ENCODE measurements around the gene LAYN.

The LAYN gene

DNA sequence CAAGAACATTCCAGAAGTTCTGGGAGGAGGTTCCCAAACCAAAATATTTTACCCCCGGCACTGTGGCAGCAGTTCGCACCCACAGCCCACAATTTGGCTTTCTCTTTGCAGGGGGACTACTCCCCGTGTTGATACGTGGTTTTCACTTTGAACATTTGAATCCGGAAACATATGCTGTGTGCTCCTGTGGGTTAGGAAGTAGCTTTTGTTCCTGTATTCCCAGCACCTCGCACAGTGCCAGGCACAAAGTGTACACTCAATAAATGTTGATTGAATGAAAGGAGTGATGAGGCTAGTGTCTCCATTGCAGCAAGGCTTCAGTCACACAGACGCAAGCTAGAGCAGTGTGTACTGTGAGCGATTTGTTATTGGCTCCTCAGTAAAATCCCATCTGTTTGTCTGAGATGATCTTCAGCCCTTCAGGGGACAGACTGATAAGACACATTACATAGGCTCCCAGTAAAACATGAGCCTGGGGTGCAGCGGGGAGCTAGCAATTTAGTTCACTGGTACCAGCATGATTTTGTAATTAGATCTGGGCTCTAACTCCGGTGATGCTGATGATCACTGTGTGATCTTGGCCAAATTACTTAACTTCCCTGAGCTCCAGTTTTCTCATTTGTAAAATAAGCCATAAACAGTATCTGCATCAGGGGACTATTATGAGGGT is 2.2 kb downstream of the LAYN start:
- H3K4me1 Mint-ChIP-seq, result peaks cover 27% of the 10 kb centered on the region
- H3K4me3 Mint-ChIP-seq, result peak overlapping the region; percentile 20
- H3K36me3 Mint-ChIP-seq, result no peaks in the 10 kb centered on the region
- no peaks in the 10 kb centered on the region for H3K9me3 Mint-ChIP-seq
- H3K27me3 Mint-ChIP-seq, result peaks cover 47% of the 10 kb centered on the region
- H3K27ac Mint-ChIP-seq, result peak overlapping the region; percentile 17

DNA sequence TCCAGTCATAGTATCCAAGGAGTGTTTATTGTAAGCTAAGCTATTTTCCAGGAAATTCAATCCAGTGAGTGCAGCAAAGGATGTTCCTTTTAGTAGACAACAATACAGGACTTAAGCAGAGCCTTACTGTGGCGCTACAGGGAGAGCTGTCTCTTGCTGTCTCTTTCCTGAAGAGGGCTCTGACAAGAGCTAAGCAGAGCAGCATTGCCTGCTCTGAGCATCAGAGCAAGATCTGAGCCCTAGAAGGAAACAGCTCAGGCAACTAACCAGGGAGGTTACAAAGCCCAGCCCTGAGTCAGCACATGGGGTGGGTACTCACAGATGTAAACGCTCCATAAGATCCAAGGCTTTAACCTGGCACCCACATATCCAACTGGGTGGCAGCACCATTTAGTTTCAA is 8.0 kb downstream of the LAYN start:
- Mint-ChIP-seq H3K27me3 (peaks cover 15% of the 10 kb centered on the region), H3K9me3 (no peaks in the 10 kb centered on the region)

DNA sequence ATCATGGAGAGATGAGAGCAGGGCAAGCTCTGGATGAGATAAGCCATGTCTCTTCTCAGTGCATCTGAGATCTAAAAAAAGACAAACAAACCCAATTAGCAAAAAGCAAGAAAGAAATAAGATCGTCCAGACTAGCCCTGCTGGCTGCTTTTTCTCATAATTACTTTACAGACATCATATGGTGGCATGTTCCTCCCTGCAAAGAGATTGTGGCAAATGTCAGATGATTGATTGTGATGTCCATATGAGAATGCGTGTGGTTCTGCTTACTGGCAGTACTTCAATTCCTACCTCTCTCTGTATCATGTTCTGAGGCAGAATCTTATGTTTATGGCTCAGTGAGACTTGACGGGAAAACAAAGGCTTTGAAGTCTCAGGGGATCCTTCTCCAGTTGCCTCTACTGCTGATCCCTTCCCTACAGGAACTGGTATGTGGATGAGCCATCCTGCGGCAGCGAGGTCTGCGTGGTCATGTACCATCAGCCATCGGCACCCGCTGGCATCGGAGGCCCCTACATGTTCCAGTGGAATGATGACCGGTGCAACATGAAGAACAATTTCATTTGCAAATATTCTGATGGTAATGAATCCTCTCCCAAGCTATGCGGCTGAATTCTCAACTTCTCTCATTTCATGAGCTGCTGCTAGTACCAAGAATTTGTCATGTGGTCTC is 8.8 kb downstream of the LAYN start:
- Mint-ChIP-seq H3K9me3 (no peaks in the 10 kb centered on the region), H3K4me3 (no peak overlapping the region), H3K36me3 (no peaks in the 10 kb centered on the region), H3K4me1 (no peaks in the 10 kb centered on the region), H3K27ac (no peak overlapping the region), H3K27me3 (peaks cover 11% of the 10 kb centered on the region)

More for the DNA sequence above, 8.0 kb downstream of the LAYN start:
- no peak overlapping the region for H3K27ac Mint-ChIP-seq
- no peaks in the 10 kb centered on the region for H3K36me3 Mint-ChIP-seq
- no peaks in the 10 kb centered on the region for H3K4me1 Mint-ChIP-seq
- H3K4me3 Mint-ChIP-seq, result no peak overlapping the region

DNA sequence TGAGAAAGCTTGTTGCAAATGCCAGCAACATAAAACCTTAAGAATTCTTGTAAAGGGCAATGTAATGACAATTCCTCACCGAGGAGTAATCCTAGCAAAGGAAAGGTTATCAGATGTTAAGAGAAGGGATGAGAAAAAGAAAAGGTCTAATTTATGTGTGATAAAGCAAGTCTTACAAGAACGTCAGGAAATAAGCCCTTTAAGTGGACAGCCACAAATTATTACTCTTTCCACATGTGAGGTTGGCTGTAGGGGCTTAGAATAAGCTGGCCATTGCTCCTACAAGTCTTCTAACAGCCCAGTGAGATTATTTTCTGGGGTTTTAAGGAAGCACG is 9.3 kb downstream of the LAYN start:
- H3K27ac Mint-ChIP-seq, result no peak overlapping the region
- no peaks in the 10 kb centered on the region for H3K36me3 Mint-ChIP-seq
- H3K4me3 Mint-ChIP-seq, result no peak overlapping the region
- no peaks in the 10 kb centered on the region for H3K4me1 Mint-ChIP-seq
- H3K27me3 Mint-ChIP-seq, result peaks cover 8% of the 10 kb centered on the region
- no peaks in the 10 kb centered on the region for H3K9me3 Mint-ChIP-seq

DNA sequence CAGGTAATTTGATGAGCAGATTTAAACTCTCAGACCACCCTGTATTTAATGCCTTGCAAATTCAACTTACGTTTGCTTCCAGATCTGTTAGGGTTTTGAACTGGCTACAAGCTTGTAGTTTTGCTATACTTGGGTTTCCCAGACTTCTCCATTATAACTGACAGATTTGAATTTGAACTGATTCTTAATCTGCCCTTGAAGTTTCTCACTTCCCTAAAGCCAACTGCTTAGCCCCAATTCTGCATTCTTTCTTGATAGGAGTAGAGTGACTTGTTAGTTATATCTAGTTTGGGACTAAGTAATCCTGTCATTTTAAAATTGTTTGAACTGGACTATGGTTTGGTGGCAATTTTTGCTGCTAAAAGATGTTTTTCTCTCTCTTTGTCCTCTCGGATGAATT is 9.7 kb downstream of the LAYN start:
- Mint-ChIP-seq H3K36me3 (no peaks in the 10 kb centered on the region), H3K27ac (no peak overlapping the region), H3K27me3 (peaks cover 6% of the 10 kb centered on the region), H3K4me1 (no peaks in the 10 kb centered on the region), H3K4me3 (no peak overlapping the region), H3K9me3 (no peaks in the 10 kb centered on the region)

DNA sequence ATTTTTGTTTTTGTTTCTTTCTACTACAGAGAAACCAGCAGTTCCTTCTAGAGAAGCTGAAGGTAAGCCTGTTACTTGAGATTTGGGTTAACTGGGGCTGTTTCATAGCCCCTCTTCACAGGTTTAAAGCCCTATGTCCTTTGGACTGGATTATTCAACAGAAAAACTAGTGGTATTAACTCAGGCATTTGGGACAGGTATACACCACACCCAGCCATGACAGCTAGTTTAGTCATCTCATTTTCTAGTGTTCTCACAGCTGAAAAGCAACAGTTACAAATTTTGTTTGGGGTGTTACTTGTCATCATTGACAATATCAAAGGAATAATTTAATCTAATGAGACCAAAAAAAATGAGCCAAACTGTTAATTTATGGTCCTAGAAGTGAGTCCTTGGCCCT is 14.0 kb downstream of the LAYN start:
- Mint-ChIP-seq H3K27me3 (peaks cover 4% of the 10 kb centered on the region), H3K9me3 (no peaks in the 10 kb centered on the region), H3K4me3 (no peak overlapping the region), H3K36me3 (no peaks in the 10 kb centered on the region), H3K4me1 (no peaks in the 10 kb centered on the region), H3K27ac (no peak overlapping the region)

DNA sequence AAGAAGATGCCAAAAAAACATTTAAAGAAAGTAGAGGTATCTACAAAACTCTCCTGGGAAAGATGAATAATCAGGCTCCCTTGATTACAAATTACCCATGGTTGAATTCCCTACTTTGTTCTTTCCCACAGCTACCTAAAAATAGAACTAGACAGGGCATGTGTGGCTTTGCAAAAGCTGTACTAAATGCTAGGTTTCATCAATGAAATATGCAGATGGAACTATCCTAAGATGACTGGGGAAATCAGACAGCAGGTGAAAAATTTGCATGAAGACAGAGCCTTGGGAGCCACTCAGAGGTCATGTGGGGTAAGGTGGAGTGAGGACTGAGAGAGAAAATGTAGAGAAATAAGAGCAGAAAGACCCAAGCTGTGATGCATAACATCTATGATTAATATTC is 14.7 kb downstream of the LAYN start:
- H3K27ac Mint-ChIP-seq, result no peak overlapping the region
- H3K27me3 Mint-ChIP-seq, result peaks cover 4% of the 10 kb centered on the region
- no peaks in the 10 kb centered on the region for H3K36me3 Mint-ChIP-seq
- H3K9me3 Mint-ChIP-seq, result no peaks in the 10 kb centered on the region
- H3K4me1 Mint-ChIP-seq, result no peaks in the 10 kb centered on the region
- H3K4me3 Mint-ChIP-seq, result no peak overlapping the region

DNA sequence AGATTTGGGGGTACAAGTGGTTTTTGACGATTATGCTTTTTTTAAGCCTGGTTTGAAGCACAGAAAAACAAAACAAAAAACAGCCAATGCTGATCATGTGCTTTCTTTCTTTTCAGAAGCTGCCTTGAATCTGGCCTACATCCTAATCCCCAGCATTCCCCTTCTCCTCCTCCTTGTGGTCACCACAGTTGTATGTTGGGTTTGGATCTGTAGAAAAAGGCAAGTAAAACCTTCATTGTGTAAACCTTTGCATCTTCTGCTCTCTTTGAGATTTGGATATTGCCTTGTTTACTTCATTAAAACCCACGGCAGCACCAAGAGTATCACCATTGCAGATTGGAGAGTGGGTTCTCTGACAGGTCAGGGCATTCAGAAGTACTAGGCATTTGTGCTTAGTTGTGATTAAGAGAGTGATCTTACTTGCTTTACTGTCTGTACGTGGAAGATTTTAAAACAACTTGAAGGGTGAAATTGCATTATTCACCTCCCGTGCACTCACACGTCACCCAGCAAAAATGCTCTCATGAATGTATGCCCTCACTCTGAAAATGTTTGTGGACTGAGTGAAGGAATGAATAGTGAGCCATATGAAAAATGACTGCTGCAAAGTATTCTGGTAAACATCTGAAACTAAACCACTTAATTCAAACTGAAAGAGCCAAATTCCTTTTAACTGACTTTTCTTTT is 17.0 kb downstream of the LAYN start:
- H3K4me1 Mint-ChIP-seq, result no peaks in the 10 kb centered on the region
- H3K9me3 Mint-ChIP-seq, result no peaks in the 10 kb centered on the region

GRCh38 chr11:111559800-111560464 is 19.4 kb downstream of the LAYN start:
- no peaks in the 10 kb centered on the region for H3K4me1 Mint-ChIP-seq
- H3K27me3 Mint-ChIP-seq, result no peaks in the 10 kb centered on the region
- no peak overlapping the region for H3K27ac Mint-ChIP-seq
- H3K4me3 Mint-ChIP-seq, result no peak overlapping the region
- H3K9me3 Mint-ChIP-seq, result no peaks in the 10 kb centered on the region
- no peaks in the 10 kb centered on the region for H3K36me3 Mint-ChIP-seq

More for the DNA sequence above, 17.0 kb downstream of the LAYN start:
- Mint-ChIP-seq H3K36me3 (no peaks in the 10 kb centered on the region), H3K27me3 (peaks cover 4% of the 10 kb centered on the region), H3K27ac (no peak overlapping the region), H3K4me3 (no peak overlapping the region)

GRCh38 chr11:111560800-111561199 is 20.3 kb downstream of the LAYN start:
- H3K9me3 Mint-ChIP-seq, result no peaks in the 10 kb centered on the region
- no peak overlapping the region for H3K27ac Mint-ChIP-seq
- no peak overlapping the region for H3K4me3 Mint-ChIP-seq
- H3K4me1 Mint-ChIP-seq, result no peaks in the 10 kb centered on the region
- no peaks in the 10 kb centered on the region for H3K36me3 Mint-ChIP-seq
- no peaks in the 10 kb centered on the region for H3K27me3 Mint-ChIP-seq

DNA sequence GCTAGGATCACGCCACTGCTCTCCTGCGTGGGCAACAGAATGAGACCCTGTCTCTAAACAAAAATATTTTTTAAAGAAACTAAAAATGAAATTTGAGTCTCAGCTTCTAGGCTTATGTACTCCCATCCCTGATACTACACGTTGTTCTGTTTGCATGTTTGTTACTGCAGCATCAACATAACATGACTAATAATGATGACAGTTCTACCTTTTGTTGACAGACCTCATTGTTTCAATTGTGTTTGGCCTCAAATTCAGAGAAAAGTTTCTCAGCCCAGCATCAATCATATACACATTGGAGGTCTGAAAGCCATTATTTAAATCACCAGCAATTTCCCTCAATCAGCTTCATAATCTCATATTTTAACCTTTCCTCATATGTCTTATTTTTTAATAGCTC is 20.8 kb downstream of the LAYN start:
- no peak overlapping the region for H3K4me3 Mint-ChIP-seq
- H3K4me1 Mint-ChIP-seq, result no peaks in the 10 kb centered on the region
- H3K27me3 Mint-ChIP-seq, result no peaks in the 10 kb centered on the region
- no peak overlapping the region for H3K27ac Mint-ChIP-seq
- H3K36me3 Mint-ChIP-seq, result no peaks in the 10 kb centered on the region
- no peaks in the 10 kb centered on the region for H3K9me3 Mint-ChIP-seq

DNA sequence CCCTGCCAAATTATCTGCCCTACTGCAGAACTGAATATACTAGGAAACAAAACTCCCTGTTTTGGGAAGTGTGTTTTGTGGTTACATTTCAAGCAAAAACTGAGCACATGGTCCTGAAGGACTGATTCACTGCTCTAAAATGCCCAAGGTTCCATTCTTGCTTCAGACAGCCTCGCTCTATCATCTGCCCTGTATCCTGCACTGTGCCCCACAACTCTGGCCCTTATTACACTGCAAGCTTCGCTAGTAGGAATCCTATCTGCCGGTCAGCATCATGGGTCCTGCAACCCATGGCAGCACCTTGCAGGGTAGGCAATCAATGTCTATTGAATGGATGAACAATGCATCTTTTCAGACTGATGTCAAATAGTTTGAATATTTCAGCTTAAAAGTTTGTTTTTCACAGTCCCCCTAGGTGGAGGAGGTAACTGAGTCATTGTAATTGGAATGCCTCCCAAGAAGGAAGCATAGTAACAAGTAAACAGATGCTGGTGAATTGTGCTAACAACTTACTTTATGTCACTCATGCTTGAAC is 21.3 kb downstream of the LAYN start:
- H3K27ac Mint-ChIP-seq, result no peak overlapping the region
- H3K36me3 Mint-ChIP-seq, result no peaks in the 10 kb centered on the region
- no peaks in the 10 kb centered on the region for H3K27me3 Mint-ChIP-seq
- H3K4me1 Mint-ChIP-seq, result no peaks in the 10 kb centered on the region
- no peak overlapping the region for H3K4me3 Mint-ChIP-seq
- H3K9me3 Mint-ChIP-seq, result no peaks in the 10 kb centered on the region

DNA sequence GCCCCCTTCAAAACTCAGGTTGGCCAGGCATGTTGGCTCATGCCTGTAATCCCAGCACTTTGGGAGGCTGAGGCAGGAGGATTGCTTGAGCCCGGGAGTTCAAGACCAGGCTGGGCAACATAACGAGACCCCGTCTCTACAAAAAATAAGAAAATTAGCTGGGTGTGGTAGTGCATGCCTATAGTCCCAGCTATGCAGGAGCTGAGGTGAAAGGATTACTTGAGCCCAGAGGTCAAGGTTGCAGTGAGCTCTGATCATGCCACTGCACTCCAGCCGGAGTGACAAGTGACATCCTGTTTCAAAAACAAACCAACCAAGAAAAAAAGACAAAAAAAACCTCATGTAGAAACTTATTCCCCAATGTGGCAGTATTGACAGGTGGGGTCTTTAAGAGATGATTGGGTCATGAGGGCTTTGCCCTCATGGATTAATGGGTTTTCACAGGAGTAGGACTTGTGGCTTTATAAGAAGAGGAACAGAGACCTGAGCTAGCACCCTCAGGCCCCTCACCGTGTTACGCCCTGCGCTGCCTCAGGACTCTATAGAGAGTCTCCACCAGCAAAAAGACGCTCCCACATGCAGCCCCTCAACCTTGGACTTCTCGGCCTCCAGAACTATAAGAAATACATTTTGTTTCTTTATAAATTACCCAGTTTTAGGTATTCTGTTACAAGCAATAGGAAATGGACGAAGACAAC is 22.3 kb downstream of the LAYN start:
- H3K27me3 Mint-ChIP-seq, result no peaks in the 10 kb centered on the region
- no peak overlapping the region for H3K4me3 Mint-ChIP-seq
- H3K4me1 Mint-ChIP-seq, result no peaks in the 10 kb centered on the region
- no peak overlapping the region for H3K27ac Mint-ChIP-seq
- no peaks in the 10 kb centered on the region for H3K9me3 Mint-ChIP-seq
- no peaks in the 10 kb centered on the region for H3K36me3 Mint-ChIP-seq

GRCh38 chr11:111565114-111565720 is 24.7 kb downstream of the LAYN start:
- no peak overlapping the region for H3K4me3 Mint-ChIP-seq
- no peaks in the 10 kb centered on the region for H3K27me3 Mint-ChIP-seq
- H3K9me3 Mint-ChIP-seq, result no peaks in the 10 kb centered on the region
- H3K36me3 Mint-ChIP-seq, result no peaks in the 10 kb centered on the region
- no peaks in the 10 kb centered on the region for H3K4me1 Mint-ChIP-seq
- H3K27ac Mint-ChIP-seq, result no peak overlapping the region

DNA sequence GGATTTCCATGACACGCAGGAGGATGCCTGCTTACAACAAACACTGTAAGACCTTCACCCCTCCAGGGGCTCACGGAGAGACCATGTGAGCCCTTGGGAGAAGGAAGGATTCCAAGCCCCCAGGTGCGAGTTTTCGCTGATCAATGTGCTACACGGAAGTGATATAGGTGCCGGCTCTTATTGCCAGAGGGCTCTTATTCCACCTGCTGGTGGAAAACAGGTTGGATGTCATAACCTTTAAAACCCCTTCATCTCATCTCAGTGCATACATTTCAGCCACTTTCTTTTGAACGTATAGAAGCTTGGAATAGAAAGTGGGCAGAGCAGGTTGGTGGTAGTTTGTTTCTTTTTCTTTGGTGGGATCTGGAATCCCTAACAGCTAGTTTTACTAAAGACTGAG is 25.8 kb downstream of the LAYN start:
- Mint-ChIP-seq H3K9me3 (no peaks in the 10 kb centered on the region), H3K27me3 (peaks cover 1% of the 10 kb centered on the region), H3K4me1 (no peaks in the 10 kb centered on the region), H3K36me3 (no peaks in the 10 kb centered on the region), H3K4me3 (no peak overlapping the region), H3K27ac (no peak overlapping the region)
